Prostate gland (tissue), 2 donors: ENCODE data around the gene RCOR3. TPM values are rescaled to one million over a fixed set of nuclear protein-coding genes. Genes with fewer than 3 reads are reported as not detected.

Experiments
- DNase-seq: peaks from one replicate; pipeline ENCODE4 v3.0.0-alpha.2; 2019; ENCODE audit warnings: low spot score
- H3K27ac ChIP-seq, 2 donors: fragments of 200-600 bp; sonication (generic); 2 replicates each; pipeline ENCODE4 v1.5.1; 2017 to 2019
- H3K27me3 ChIP-seq: fragments of 200-600 bp; sonication (generic); replicated peaks from 2 replicates; pipeline ENCODE4 v1.5.1; 2019; ENCODE audit not compliant: insufficient read depth
- H3K36me3 ChIP-seq, 2 donors: fragments of 200-600 bp; sonication (generic); 1 replicate in 1 of 2; 2 replicates in 1 of 2; pipeline versions ENCODE4 v1.5.1 to v1.8.1; 2017 to 2019
- H3K4me1 ChIP-seq: fragments of 200-600 bp; sonication (generic); replicated peaks from 2 replicates; pipeline ENCODE4 v1.5.1; 2019
- H3K4me3 ChIP-seq, 2 donors: fragments of 200-600 bp; sonication (generic); 2 replicates each; pipeline ENCODE4 v1.5.1; 2017 to 2019
- H3K9me3 ChIP-seq: fragments of 200-600 bp; sonication (generic); 2 replicates; pipeline ENCODE4 v1.5.1; 2017
- CTCF ChIP-seq, 4 experiments: fragments of 200-600 bp in 2 of 4; fragments of 450-650 bp in 2 of 4; sonication (generic) in 2 of 4; IDR thresholded peaks; 1 replicate in 3 of 4; 2 replicates in 1 of 4; pipeline ENCODE4 v1.5.1; 2016 to 2019; ENCODE audit warnings: antibody characterized with exemption in 4 of 4, mild to moderate bottlenecking in 2 of 4, moderate library complexity in 2 of 4
- POLR2A ChIP-seq: fragments of 450-650 bp; IDR thresholded peaks from one replicate; pipeline ENCODE4 v1.6.1; 2016; ENCODE audit warnings: antibody characterized with exemption, mild to moderate bottlenecking
- POLR2AphosphoS5 ChIP-seq: sonication (generic); formaldehyde crosslinking; IDR thresholded peaks from one replicate; pipeline ENCODE4 v1.6.1; 2017; ENCODE audit warnings: antibody characterized with exemption
- WGBS: methylation state at CpG from one replicate; pipeline ENCODE4 v1.1.5; 2018; 5-methylcytosine and 5-hydroxymethylcytosine counted together
- intact Hi-C: fragments of 100-400 bp; cut with DNase I; formaldehyde crosslinking; loops from one replicate; pipeline ENCODE4 v1.14.2; 2022
- total RNA-seq, 2 donors: library from RNA; depleted of rRNA; stranded (reverse); fragments of >200 nt; gene quantifications; one replicate each; pipeline ENCODE4 v1.1.0, GENCODE V29; 2016

RCOR3 gene
- total RNA-seq, 2 donors from 2014 or later, result 56.4 to 78.3 TPM

- Histone ChIP-seq H3K27ac (peak overlapping the region; percentile 77 to 83), H3K27me3 (no peaks in the 10 kb centered on the region), H3K4me1 (no peaks in the 10 kb centered on the region), H3K36me3 (no peaks in the 10 kb centered on the region), H3K9me3 (no peaks in the 10 kb centered on the region), H3K4me3 (no peak overlapping the region)
- DNase-seq, result no peak
- TF ChIP-seq POLR2AphosphoS5 (no peak), POLR2A (no peak), CTCF (IDR thresholded peaks at IDR 0.05) (no peak)
- intact Hi-C loops, result loop anchor here (5.0 to 10.0 kb wide), 3 partner anchors 54 to 327 kb away; no protein-coding TSS in a partner anchor
- 78% methylated on average over 11 of the region's 11 CpGs for WGBS
Measured at GRCh38 chr1:211328084-211328694, 69.0 kb downstream of the RCOR3 start.

GRCh38 chr1:211328866-211329475 lies 69.8 kb downstream of the RCOR3 start:
- Histone ChIP-seq H3K4me3 (no peak overlapping the region), H3K4me1 (no peaks in the 10 kb centered on the region)

GRCh38 chr1:211329764-211330201 lies 70.6 kb downstream of the RCOR3 start:
- WGBS, result 65% methylated on average over 4 of the region's 4 CpGs
- H3K9me3 ChIP-seq, result no peaks in the 10 kb centered on the region
- no peaks in the 10 kb centered on the region for H3K4me1 ChIP-seq
- TF ChIP-seq CTCF (IDR thresholded peaks at IDR 0.05) (no peak), POLR2AphosphoS5 (no peak), POLR2A (no peak)
- no peak overlapping the region for H3K27ac ChIP-seq
- no peaks in the 10 kb centered on the region for H3K27me3 ChIP-seq
- no peak for DNase-seq
- no peak overlapping the region for H3K4me3 ChIP-seq
- intact Hi-C loops, result loop anchor here (5.0 to 10.0 kb wide), 3 partner anchors 53 to 325 kb away; no protein-coding TSS in a partner anchor
- no peaks in the 10 kb centered on the region for H3K36me3 ChIP-seq

More at GRCh38 chr1:211328866-211329475, 69.8 kb downstream of the RCOR3 start:
- 89% methylated on average over 6 of the region's 6 CpGs for WGBS
- no peaks in the 10 kb centered on the region for H3K36me3 ChIP-seq
- no peak overlapping the region for H3K27ac ChIP-seq
- TF ChIP-seq POLR2AphosphoS5 (no peak), CTCF (IDR thresholded peaks at IDR 0.05) (no peak), POLR2A (no peak)
- no peaks in the 10 kb centered on the region for H3K9me3 ChIP-seq
- DNase-seq, result no peak
- H3K27me3 ChIP-seq, result no peaks in the 10 kb centered on the region
- intact Hi-C loops, result loop anchor here (5.0 to 10.0 kb wide), 3 partner anchors 53 to 326 kb away; no protein-coding TSS in a partner anchor

- 94% methylated on average over 8 of the region's 8 CpGs for WGBS
- H3K4me1 ChIP-seq, result no peaks in the 10 kb centered on the region
- H3K4me3 ChIP-seq, result no peak overlapping the region
- intact Hi-C loops, result no loop called here
- DNase-seq, result no peak
- H3K36me3 ChIP-seq, result no peaks in the 10 kb centered on the region
- no peaks in the 10 kb centered on the region for H3K27me3 ChIP-seq
- H3K9me3 ChIP-seq, result no peaks in the 10 kb centered on the region
- no peak overlapping the region for H3K27ac ChIP-seq
- no peak for TF ChIP-seq POLR2A
- TF ChIP-seq CTCF (IDR thresholded peaks at IDR 0.05), result no peak
- no peak for TF ChIP-seq POLR2AphosphoS5
Measured at GRCh38 chr1:211330282-211330936, 71.2 kb downstream of the RCOR3 start.
